Measurements from ENCODE around the gene DGKE.
A peak's percentile ranks its signal among the peaks of the same experiment; 100 is the strongest.

Gene DGKE

GRCh38 chr17:56817066-56817465 lies 16.9 kb upstream of the DGKE start:
- DNase-seq = no peak

- no peak for DNase-seq
Measured at GRCh38 chr17:56819030-56819429, 14.9 kb upstream of the DGKE start.

GRCh38 chr17:56819431-56820145 lies 14.4 kb upstream of the DGKE start:
- peak; percentile 65 for DNase-seq

- DNase-seq = no peak
Measured at GRCh38 chr17:56820207-56820606, 13.7 kb upstream of the DGKE start.

- no peak for DNase-seq
Measured at GRCh38 chr17:56821847-56822534, 12.0 kb upstream of the DGKE start.

GRCh38 chr17:56822725-56823124 lies 11.2 kb upstream of the DGKE start:
- no peak for DNase-seq

- DNase-seq = no peak
Measured at GRCh38 chr17:56823848-56824247, 10.1 kb upstream of the DGKE start.

GRCh38 chr17:56824503-56824902 lies 9.4 kb upstream of the DGKE start:
- DNase-seq = no peak

- DNase-seq = no peak
Measured at GRCh38 chr17:56826611-56827414, 7.1 kb upstream of the DGKE start.

- DNase-seq = no peak
Measured at GRCh38 chr17:56830726-56831368, 3.1 kb upstream of the DGKE start.

- DNase-seq = no peak
Measured at GRCh38 chr17:56831369-56832095, 2.4 kb upstream of the DGKE start.

GRCh38 chr17:56832446-56832845 lies 1.5 kb upstream of the DGKE start:
- DNase-seq = no peak

- DNase-seq = peak; percentile 91
Measured at GRCh38 chr17:56833057-56833808, 718 bp upstream of the DGKE start.

- DNase-seq = peak; percentile 64
Measured at GRCh38 chr17:56834380-56835263, 671 bp downstream of the DGKE start.

- DNase-seq = no peak
Measured at GRCh38 chr17:56835264-56835585, 1.3 kb downstream of the DGKE start.

- DNase-seq = no peak
Measured at GRCh38 chr17:56838687-56839086, 4.7 kb downstream of the DGKE start.

- DNase-seq = no peak
Measured at GRCh38 chr17:56842577-56842976, 8.6 kb downstream of the DGKE start.

GRCh38 chr17:56845934-56846333 lies 12.0 kb downstream of the DGKE start:
- DNase-seq = no peak

- DNase-seq = no peak
Measured at GRCh38 chr17:56847106-56847505, 13.2 kb downstream of the DGKE start.

- DNase-seq = no peak
Measured at GRCh38 chr17:56849131-56849530, 15.2 kb downstream of the DGKE start.

- DNase-seq = no peak
Measured at GRCh38 chr17:56850591-56850990, 16.6 kb downstream of the DGKE start.

Measured in NCI-H774 (cell line).